ENCODE measurements around the gene RASA3. TPM values are rescaled to one million over a fixed set of nuclear protein-coding genes. Genes with fewer than 3 reads are reported as not detected.

The RASA3 gene
- total and polyA plus RNA-seq, 10 of the 15 experiments (the other 5 are each of a cell fraction or from before 2014, with no cell fraction given): 0.79 to 33.9 (median 17.6) TPM

GRCh38 chr13:114141261-114141996 is 9.0 kb upstream of the RASA3 start:
- ChIA-PET SMC1A (ENCODE audit: uncharacterized antibody, unreplicated experiment) (interaction anchor here (0.6 kb wide), 1 partner anchor 101 kb away, joined by 3 read pairs; no protein-coding TSS in a partner anchor), RAD21 (ENCODE audit: unreplicated experiment) (interaction anchor here (1.0 kb wide), 1 partner anchor 74 kb away, joined by 3 read pairs; no protein-coding TSS in a partner anchor), POLR2A (no interaction called here), CTCF (no interaction called here)
- Histone ChIP-seq H3K4me3 (no peak overlapping the region), H2AFZ (ENCODE audit: control insufficient read depth, low read depth, low read length) (no peak overlapping the region), H3K9me3 (replicated peaks; ENCODE audit: control insufficient read depth, insufficient read depth, low read length) (no peaks in the 10 kb centered on the region), H3K9ac (ENCODE audit: control insufficient read depth, insufficient read depth, low read length) (no peak overlapping the region), H3K4me1 (ENCODE audit: control insufficient read depth, insufficient read depth, low read length) (peaks cover 35% of the 10 kb centered on the region), H3K4me2 (ENCODE audit: control insufficient read depth, insufficient read depth) (no peak overlapping the region), H3K27ac (ENCODE audit: control insufficient read depth, insufficient read depth) (no peak overlapping the region), H3K36me3 (ENCODE audit: control insufficient read depth in 2 of 2, insufficient read depth in 2 of 2, low read length in 1 of 2) (no peaks in the 10 kb centered on the region), H3K27me3 (replicated peaks in 1 of 2; ENCODE audit: control insufficient read depth in 2 of 2, insufficient read depth in 2 of 2, low read length in 1 of 2) (no peaks in the 10 kb centered on the region), H3K79me2 (ENCODE audit: control insufficient read depth, insufficient read depth, low read length) (no peaks in the 10 kb centered on the region), H4K20me1 (ENCODE audit: control insufficient read depth, insufficient read depth) (no peaks in the 10 kb centered on the region)
- FAIRE-seq (no peak), ATAC-seq (no peak), DNase-seq (ENCODE audit: low read depth, low spot score) (no peak)
- in situ Hi-C loops (cut with MboI): no loop called here
- BruUV-seq (replicated peaks): no TSS peak
- WGBS (ENCODE audit: insufficient coverage, insufficient replicate concordance, low lambda C conversion rate, missing lambda C conversion rate): 67% methylated on average over 15 of the region's 15 CpGs
- intact Hi-C loops (cut with micrococcal nuclease; ENCODE audit: unreplicated experiment): loop anchor here (10.0 kb wide), 1 partner anchor 327 kb away; no protein-coding TSS in a partner anchor
- TF ChIP-seq E2F8 (IDR thresholded peaks at IDR 0.05; ENCODE audit: low read depth, partially characterized antibody) (no peak), KLF5 (IDR thresholded peaks at IDR 0.05; ENCODE audit: partially characterized antibody) (no peak), IRF3 (IDR thresholded peaks at IDR 0.05) (no peak), MXI1 (IDR thresholded peaks at IDR 0.05; ENCODE audit: low read depth, low read length) (no peak), BCL3 (IDR thresholded peaks at IDR 0.05; ENCODE audit: borderline replicate concordance, insufficient read depth, low read depth, low read length, poor library complexity, severe bottlenecking) (peak; percentile 92), PBX3 (IDR thresholded peaks at IDR 0.05; ENCODE audit: insufficient replicate concordance, low read depth, low read length) (peak; percentile 10), NR2C2 (IDR thresholded peaks at IDR 0.05; ENCODE audit: borderline replicate concordance, control insufficient read depth, insufficient read length, low read depth) (peak; percentile 52), SMC3 (IDR thresholded peaks at IDR 0.05; ENCODE audit: borderline replicate concordance, low read length) (no peak)

Measured in GM12878 (cell line).